Activated naive CD4-positive, alpha-beta T cell treated with anti-CD3 and anti-CD28 coated beads, Interleukin-2, amount 50 U/mL, for 16 hours (primary cell): Measurements from ENCODE around the gene KCNQ1OT1.

Source experiments
- DNase-seq: peaks from one replicate; pipeline ENCODE4 v3.0.0-alpha.2; 2020

KCNQ1OT1 gene

DNA sequence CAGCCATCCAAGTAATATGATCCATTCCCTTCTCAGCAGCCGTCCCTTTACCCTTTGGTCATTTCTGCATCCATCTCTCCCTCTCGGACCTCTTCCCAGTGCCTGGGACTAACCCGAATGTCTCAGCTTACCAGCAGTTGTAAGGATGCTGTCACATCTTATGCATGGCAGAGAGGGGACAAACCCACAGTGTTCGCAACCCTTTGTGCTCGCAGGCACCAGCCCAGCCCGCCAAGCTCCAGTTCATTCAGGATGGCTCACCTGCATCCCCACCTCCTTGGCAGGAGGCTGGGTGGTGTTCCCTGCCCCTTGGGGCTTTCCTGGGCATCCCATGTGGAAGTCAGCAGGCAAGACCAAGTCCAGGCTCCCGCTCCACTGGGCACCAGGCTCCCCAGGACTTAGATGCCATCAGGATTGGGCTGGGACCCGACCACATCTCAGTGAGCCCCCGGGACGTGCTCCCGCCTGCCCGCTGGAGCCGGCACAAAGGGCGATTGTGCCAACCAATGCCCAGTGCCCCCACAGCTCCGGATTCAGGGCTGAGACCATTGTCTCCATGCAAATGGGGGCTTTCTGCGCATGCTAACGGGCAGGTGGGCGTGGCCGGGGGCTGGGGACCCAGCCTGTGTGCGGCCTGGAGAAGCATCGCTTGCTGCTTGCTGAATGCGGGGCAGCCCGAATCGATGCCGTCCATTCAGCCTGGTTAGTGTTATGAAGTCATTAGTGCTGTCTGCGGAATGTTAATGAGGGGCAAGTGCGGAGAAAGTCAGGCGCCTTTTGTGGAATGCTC is 108.6 kb downstream of the KCNQ1OT1 start:
- no peak for DNase-seq

DNA sequence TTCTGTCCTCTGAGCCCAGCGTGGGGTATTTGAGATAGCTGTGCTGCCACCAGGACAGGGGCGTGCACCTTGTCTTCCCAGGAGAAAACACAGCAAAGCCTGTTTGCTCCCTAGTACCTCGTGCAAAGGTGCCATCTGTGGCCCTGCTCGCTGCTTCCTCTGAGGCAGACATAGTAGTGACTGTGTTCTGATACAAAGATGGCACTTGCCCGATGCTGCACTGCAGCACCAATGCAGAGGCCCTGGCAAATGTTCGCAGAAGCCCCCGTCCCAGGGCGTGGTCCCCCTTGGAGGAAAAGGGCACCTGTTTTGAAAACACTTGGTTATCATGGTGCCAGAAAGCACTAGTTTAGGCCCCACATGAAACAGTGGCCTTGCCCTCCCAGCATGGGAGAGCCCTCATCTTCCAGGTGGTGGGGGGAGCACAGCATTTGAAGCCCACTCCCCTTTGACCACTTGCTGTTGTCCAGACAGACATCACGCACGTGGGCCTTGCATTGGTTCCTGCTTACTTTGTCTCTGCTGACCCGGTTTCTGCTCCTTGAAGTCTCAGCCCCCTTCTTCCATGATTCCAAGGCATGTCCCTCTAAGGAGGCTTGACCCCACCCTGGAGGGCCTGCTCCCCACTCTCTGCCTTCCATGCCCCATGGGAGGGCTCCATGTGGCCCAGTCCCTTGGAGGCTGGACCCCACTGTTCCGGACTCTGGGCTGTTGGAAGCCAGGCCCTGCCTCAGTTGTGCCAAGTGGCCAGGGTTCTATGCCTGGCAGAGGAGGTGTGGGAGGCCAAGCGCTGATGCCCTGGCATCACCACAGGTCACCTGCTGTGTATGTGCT is 109.4 kb downstream of the KCNQ1OT1 start:
- DNase-seq: no peak

DNA sequence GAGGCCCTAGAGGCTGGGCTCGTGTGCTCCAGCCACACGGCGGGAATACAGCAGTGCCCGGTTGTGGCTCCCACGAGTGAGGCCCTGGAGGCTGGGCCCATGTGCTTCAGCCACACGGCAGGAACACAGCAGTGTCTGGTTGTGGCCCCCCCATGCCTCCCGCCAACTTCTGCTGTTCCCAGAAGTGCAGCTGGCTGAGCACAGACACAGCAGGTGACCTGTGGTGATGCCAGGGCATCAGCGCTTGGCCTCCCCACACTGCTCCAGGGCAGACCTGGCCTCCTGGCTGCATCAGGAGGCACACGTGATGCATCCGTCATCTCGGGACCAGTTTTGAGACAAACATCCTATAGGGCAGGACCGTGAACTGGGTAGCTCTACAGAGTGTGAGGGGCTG is 110.3 kb downstream of the KCNQ1OT1 start:
- no peak for DNase-seq

DNA sequence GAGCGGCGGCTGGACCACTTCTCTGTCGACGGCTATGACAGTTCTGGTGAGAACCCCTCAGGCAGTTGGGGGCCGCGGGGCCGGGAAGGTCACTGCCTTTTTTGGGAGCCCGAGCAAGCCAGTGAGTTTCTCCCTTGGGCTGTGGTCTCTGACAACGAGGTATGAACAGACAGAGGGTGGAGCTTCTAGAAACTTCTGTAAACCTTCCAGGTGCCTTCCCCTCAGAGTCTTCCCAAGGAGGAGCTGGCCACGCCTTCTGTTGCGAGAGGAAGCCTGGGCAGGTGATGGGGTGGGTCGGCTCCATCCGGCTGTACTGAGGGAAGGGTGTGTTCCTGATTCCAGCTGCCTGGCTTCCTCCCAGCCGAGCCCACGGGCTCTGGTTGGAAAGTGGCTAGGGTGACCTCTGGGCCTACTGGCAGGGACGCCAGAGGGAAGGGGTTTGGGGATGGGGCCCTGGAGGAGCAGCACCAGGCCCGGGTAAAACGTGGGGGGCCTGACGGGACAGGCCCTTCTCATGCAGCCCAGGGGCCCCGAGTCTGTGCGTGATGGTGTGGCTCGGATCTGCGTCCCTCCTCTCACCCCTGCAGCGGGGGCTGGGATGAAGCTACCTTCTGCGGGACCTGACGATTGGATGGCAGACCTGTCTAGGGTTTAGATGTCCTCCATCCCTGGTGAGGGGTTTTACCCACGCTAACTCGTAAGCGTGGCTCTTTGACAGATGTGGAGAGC is 110.8 kb downstream of the KCNQ1OT1 start:
- no peak for DNase-seq

- DNase-seq: no peak
These were observed 111.6 kb downstream of the KCNQ1OT1 start for GRCh38 chr11:2587976-2588748.

GRCh38 chr11:2587132-2587930 is 112.5 kb downstream of the KCNQ1OT1 start:
- DNase-seq: no peak

DNA sequence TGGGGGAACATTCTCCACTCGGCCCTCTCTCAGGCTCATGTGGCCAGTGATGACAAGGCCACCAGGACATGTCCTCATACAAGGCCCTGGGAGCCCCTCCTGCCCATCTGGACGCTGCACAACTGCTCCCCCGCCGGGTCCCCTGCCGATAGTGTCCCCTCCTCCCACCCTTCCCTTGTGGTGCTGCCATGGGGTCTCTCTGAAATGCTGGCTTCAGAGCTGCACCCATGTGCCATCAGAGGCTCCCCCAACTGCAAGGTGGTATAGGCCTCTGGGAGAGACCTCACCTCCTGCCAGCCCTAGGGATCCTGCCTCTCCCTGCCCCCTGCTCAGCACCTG is 113.0 kb downstream of the KCNQ1OT1 start:
- peak; percentile 9 for DNase-seq

- DNase-seq: peak; percentile 3
These were observed 113.6 kb downstream of the KCNQ1OT1 start for GRCh38 chr11:2586087-2586792.

DNA sequence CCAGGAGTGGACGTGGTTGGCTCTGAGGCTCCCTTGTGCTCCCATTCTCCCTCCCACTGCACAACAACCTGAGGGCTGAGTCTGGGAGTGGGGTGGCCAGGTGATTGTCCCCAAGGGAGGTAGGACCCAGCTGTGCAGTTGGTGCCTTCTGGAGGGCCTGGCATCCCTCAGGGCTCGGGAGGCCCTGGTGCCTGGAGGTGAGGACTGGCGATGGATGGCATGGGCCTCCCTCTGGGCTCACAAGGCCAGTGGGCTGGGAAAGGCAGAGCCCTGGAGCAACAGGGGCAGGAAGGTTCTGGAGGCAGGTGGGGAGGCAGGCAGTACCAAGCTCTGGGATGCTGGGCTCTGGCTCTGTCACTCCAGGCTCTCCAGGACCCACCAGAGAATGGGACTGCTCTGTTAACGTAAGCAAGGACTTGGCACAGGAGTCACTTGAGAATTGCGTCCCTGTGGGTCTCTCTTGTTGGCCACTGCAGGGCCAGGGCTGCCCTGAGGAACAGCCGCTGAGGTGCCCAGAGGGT is 114.2 kb downstream of the KCNQ1OT1 start:
- peak; percentile 1 for DNase-seq

DNA sequence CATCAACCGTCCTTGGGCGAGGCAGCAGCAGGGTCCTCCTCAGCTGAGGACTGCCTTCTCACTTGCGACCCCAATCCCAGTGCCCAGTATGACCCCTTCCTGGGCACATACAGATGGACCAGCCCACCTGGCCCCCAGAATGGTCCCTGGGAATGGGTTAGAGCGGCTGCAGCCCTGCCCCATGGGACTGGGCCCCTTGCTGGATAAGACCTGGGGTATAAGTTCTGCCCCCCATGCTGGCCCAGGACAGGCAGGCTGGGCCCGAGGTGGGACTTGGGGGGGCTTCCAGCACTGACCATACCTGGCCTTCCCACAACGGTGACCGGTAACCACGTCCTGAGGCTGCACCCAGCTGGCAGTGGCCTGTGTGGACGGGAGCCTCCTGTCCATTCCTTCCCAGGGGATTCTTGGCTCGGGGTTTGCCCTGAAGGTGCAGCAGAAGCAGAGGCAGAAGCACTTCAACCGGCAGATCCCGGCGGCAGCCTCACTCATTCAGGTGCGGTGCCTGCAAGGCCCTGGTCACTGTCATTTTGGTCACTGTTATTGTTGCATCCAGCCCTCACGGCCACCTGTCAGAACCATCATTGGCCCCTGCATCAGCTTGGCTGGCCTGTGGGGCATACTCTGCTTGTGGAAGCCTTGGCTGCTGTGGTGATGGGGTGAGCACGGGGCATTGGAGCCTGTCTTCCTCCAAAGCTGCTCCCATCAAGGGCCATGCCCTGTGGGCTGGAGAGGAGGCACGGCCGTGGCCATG is 114.8 kb downstream of the KCNQ1OT1 start:
- DNase-seq: peak; percentile 8

DNA sequence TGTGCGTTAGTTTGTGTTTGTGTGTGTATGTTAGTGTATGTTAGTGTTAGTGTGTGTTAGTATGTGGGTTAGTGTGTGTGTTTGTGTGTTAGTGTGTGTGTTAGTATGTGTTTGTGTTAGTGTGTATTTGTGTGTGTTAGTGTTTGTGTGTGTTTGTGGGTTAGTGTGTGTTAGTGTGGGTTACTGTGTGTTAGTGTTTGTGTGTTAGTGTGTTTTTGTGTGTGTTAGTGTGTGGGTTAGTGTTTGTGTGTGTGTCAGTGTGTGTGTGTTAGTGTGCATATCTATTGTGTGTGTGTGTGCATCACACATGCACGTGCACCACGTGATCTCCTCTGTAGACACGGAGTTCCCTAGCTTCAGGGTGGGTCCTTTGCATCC is 115.4 kb downstream of the KCNQ1OT1 start:
- DNase-seq: no peak

DNA sequence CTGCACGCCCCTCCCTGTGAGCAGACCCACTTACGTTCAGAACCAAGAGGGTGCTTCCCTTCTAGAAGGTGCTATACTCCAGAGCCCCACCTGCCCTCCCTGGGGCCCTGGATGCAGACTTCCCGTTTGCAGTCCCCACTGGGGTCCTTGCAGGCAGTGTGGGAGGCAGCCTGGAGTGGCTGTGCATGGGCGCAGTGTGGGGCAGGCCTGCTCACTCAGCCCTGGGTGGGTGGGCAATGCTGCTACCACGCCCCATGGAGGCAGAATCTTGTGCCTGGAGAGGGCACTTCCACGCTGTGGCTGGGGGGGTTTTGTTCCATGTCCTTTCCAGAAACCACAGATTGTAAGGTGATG is 116.2 kb downstream of the KCNQ1OT1 start:
- DNase-seq: peak; percentile 8

GRCh38 chr11:2582946-2583604 is 116.7 kb downstream of the KCNQ1OT1 start:
- peak; percentile 4 for DNase-seq

DNA sequence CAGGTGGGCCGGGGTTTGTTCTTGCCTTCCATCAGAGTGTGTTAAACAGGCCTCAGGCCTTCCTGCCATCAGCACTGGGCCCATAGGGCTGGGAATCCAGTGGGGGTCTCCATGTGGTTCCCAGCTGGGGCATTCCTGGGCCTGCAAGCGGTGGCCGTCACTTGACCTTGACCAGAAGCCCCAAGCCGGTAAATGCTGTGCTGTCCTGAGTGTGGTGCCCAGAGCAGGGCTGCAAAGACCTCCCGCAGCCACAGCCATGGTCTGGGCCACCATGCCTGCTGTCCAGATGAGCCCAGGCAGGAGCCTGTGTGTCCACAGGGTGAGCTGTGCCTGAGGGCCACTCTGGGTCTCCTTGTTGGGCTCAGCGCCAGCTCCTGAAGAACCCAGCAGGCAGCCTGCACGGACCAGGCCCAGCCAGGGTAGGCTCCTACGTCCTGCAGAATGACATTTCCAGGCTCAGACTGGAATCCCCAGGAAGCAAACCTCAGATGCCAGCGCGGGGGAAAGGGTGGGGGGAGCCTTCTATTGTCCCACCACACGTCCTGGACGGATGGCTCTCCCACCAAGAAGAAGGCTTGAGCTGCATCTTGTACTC is 117.3 kb downstream of the KCNQ1OT1 start:
- peak; percentile 5 for DNase-seq

GRCh38 chr11:2581931-2582350 is 117.9 kb downstream of the KCNQ1OT1 start:
- peak; percentile 8 for DNase-seq

GRCh38 chr11:2581151-2581930 is 118.5 kb downstream of the KCNQ1OT1 start:
- DNase-seq: peak; percentile 6

DNA sequence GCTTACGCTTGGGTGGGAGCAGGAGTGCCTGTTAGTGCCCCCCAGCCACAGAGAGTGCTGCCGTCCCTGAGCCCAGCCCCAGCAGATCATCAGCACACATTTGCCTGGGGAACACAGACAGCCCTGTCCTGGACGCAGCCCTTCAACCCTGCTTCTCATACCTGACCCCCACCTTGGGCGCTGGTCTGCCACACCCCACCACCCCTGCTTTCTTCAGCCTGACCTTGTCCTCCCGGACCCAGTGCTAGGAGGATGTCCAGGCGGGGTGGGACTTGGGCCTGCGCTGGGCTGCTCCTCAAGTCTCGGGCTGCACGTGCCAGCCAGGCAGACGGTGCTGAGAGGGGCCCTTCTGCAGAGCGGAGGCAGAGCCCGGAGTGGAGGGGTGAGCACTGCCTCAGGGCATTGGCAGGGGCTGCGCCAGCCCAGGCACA is 119.2 kb downstream of the KCNQ1OT1 start:
- peak; percentile 6 for DNase-seq

GRCh38 chr11:2580061-2580421 is 119.8 kb downstream of the KCNQ1OT1 start:
- no peak for DNase-seq
